ENCODE measurements around the gene COL18A1.

- TF ChIP-seq CTCF (conservative IDR thresholded peaks at IDR 0.05; ENCODE audit: low read depth, low read length): no peak
- TF ChIP-seq EZH2phosphoT487 (IDR thresholded peaks at IDR 0.05; ENCODE audit: borderline replicate concordance, low read length): no peak
- TF ChIP-seq EZH2 (IDR thresholded peaks at IDR 0.05; ENCODE audit: low read length, unreplicated experiment): no peak
Observed at GRCh38 chr21:45465611-45466329, 60.8 kb downstream of the COL18A1 start.
